ENCODE data around the gene PGM3. TPM values are rescaled to one million over a fixed set of nuclear protein-coding genes. Genes with fewer than 3 reads are reported as not detected.

Gene PGM3
- total RNA-seq, 1 donor from 2014 or later, result 151 TPM

- Mint-ChIP-seq H3K4me3 (ENCODE audit: unreplicated experiment) (no peak overlapping the region), H3K36me3 (ENCODE audit: low read depth, unreplicated experiment) (peaks cover 11% of the 10 kb centered on the region), H3K4me1 (ENCODE audit: low read depth, unreplicated experiment) (peaks cover 3% of the 10 kb centered on the region), H3K9me3 (ENCODE audit: unreplicated experiment) (no peaks in the 10 kb centered on the region), H3K27me3 (ENCODE audit: low read depth, unreplicated experiment) (no peaks in the 10 kb centered on the region), H3K27ac (ENCODE audit: unreplicated experiment) (no peak overlapping the region)
- Histone ChIP-seq H3K4me2 (ENCODE audit: low read length) (no peak overlapping the region), H3K27ac (ENCODE audit: low read depth, low read length) (no peak overlapping the region), H3K36me3 (ENCODE audit: insufficient read depth, low read length) (peaks cover 10% of the 10 kb centered on the region), H3K4me1 (ENCODE audit: insufficient read depth, low read length) (no peaks in the 10 kb centered on the region), H4K20me1 (ENCODE audit: insufficient read depth, low read length) (no peaks in the 10 kb centered on the region), H3K79me2 (ENCODE audit: insufficient read depth, low read length) (no peaks in the 10 kb centered on the region), H2AFZ (ENCODE audit: low read depth, low read length) (no peak overlapping the region), H3K4me3 (ENCODE audit: insufficient read depth, low read depth, low read length) (no peak overlapping the region), H3K9me3 (ENCODE audit: insufficient read depth, low read depth, low read length) (no peaks in the 10 kb centered on the region), H3K9ac (ENCODE audit: low read length) (no peak overlapping the region), H3K27me3 (ENCODE audit: insufficient read depth, low read length) (no peaks in the 10 kb centered on the region)
- TF ChIP-seq EZH2 (IDR thresholded peaks at IDR 0.05; ENCODE audit: insufficient read depth, low read length) (no peak), CTCF (IDR thresholded peaks at IDR 0.05; ENCODE audit: insufficient read depth, low read depth, low read length) (no peak)
- FAIRE-seq (no peak), DNase-seq (ENCODE audit: low read depth) (no peak)
These were observed 42.0 kb downstream of the PGM3 start for GRCh38 chr6:83151114-83151513.

- Mint-ChIP-seq H3K27ac (ENCODE audit: unreplicated experiment) (no peak overlapping the region), H3K27me3 (ENCODE audit: low read depth, unreplicated experiment) (no peaks in the 10 kb centered on the region), H3K36me3 (ENCODE audit: low read depth, unreplicated experiment) (peaks cover 10% of the 10 kb centered on the region), H3K4me1 (ENCODE audit: low read depth, unreplicated experiment) (no peaks in the 10 kb centered on the region), H3K9me3 (ENCODE audit: unreplicated experiment) (no peaks in the 10 kb centered on the region), H3K4me3 (ENCODE audit: unreplicated experiment) (no peak overlapping the region)
- H3K27ac ChIP-seq (ENCODE audit: low read depth, low read length), result no peak overlapping the region
- no peak overlapping the region for H3K4me3 ChIP-seq (ENCODE audit: insufficient read depth, low read depth, low read length)
- no peaks in the 10 kb centered on the region for H4K20me1 ChIP-seq (ENCODE audit: insufficient read depth, low read length)
- no peaks in the 10 kb centered on the region for H3K79me2 ChIP-seq (ENCODE audit: insufficient read depth, low read length)
- H3K9ac ChIP-seq (ENCODE audit: low read length), result no peak overlapping the region
- no peaks in the 10 kb centered on the region for H3K4me1 ChIP-seq (ENCODE audit: insufficient read depth, low read length)
- no peak overlapping the region for H3K4me2 ChIP-seq (ENCODE audit: low read length)
- no peaks in the 10 kb centered on the region for H3K9me3 ChIP-seq (ENCODE audit: insufficient read depth, low read depth, low read length)
- H2AFZ ChIP-seq (ENCODE audit: low read depth, low read length), result no peak overlapping the region
- no peak for DNase-seq (ENCODE audit: low read depth)
- FAIRE-seq, result no peak
- H3K36me3 ChIP-seq (ENCODE audit: insufficient read depth, low read length), result peaks cover 6% of the 10 kb centered on the region
- no peak for TF ChIP-seq CTCF (IDR thresholded peaks at IDR 0.05; ENCODE audit: insufficient read depth, low read depth, low read length)
- TF ChIP-seq EZH2 (IDR thresholded peaks at IDR 0.05; ENCODE audit: insufficient read depth, low read length), result no peak
- H3K27me3 ChIP-seq (ENCODE audit: insufficient read depth, low read length), result no peaks in the 10 kb centered on the region
These were observed 54.3 kb downstream of the PGM3 start for GRCh38 chr6:83138758-83139157.

GRCh38 chr6:83138118-83138722, 54.8 kb downstream of the PGM3 start:
- no peaks in the 10 kb centered on the region for H3K9me3 Mint-ChIP-seq (ENCODE audit: unreplicated experiment)
- no peaks in the 10 kb centered on the region for H3K79me2 ChIP-seq (ENCODE audit: insufficient read depth, low read length)
- H3K27ac Mint-ChIP-seq (ENCODE audit: unreplicated experiment), result no peak overlapping the region

More at GRCh38 chr6:83138118-83138722, 54.8 kb downstream of the PGM3 start:
- H3K9ac ChIP-seq (ENCODE audit: low read length), result no peak overlapping the region
- Mint-ChIP-seq H3K36me3 (ENCODE audit: low read depth, unreplicated experiment) (peaks cover 9% of the 10 kb centered on the region), H3K27me3 (ENCODE audit: low read depth, unreplicated experiment) (no peaks in the 10 kb centered on the region), H3K4me1 (ENCODE audit: low read depth, unreplicated experiment) (no peaks in the 10 kb centered on the region), H3K4me3 (ENCODE audit: unreplicated experiment) (no peak overlapping the region)
- no peak for TF ChIP-seq CTCF (IDR thresholded peaks at IDR 0.05; ENCODE audit: insufficient read depth, low read depth, low read length)
- TF ChIP-seq EZH2 (IDR thresholded peaks at IDR 0.05; ENCODE audit: insufficient read depth, low read length), result no peak
- DNase-seq (ENCODE audit: low read depth), result no peak
- H2AFZ ChIP-seq (ENCODE audit: low read depth, low read length), result no peak overlapping the region
- no peak overlapping the region for H3K4me3 ChIP-seq (ENCODE audit: insufficient read depth, low read depth, low read length)
- no peaks in the 10 kb centered on the region for H3K4me1 ChIP-seq (ENCODE audit: insufficient read depth, low read length)
- no peak for FAIRE-seq
- H3K27ac ChIP-seq (ENCODE audit: low read depth, low read length), result no peak overlapping the region
- no peaks in the 10 kb centered on the region for H4K20me1 ChIP-seq (ENCODE audit: insufficient read depth, low read length)
- no peaks in the 10 kb centered on the region for H3K27me3 ChIP-seq (ENCODE audit: insufficient read depth, low read length)
- H3K9me3 ChIP-seq (ENCODE audit: insufficient read depth, low read depth, low read length), result no peaks in the 10 kb centered on the region
- no peak overlapping the region for H3K4me2 ChIP-seq (ENCODE audit: low read length)
- H3K36me3 ChIP-seq (ENCODE audit: insufficient read depth, low read length), result peaks cover 5% of the 10 kb centered on the region

Measured in astrocyte (in vitro differentiated cells and primary cell).